ENCODE results near the gene AOC2.

GRCh38 chr17:42841975-42842685 is 2.2 kb upstream of the AOC2 start:
- TF ChIP-seq CTCF (conservative IDR thresholded peaks at IDR 0.05) (no peak), EZH2 (IDR thresholded peaks at IDR 0.05; ENCODE audit: low read depth) (no peak)
